Left hindlimb (tissue), 1 donor: ENCODE measurements around the gene TNXB.
"Not testable (repeated sequence)": the region's sequence is repeated elsewhere in the genome, so short reads cannot be mapped to it uniquely, and the experiment has no call there.

Experiments used
- DNase-seq: peaks from one replicate; pipeline ENCODE4 v3.0.0-alpha.2; 2018

The TNXB gene

DNA sequence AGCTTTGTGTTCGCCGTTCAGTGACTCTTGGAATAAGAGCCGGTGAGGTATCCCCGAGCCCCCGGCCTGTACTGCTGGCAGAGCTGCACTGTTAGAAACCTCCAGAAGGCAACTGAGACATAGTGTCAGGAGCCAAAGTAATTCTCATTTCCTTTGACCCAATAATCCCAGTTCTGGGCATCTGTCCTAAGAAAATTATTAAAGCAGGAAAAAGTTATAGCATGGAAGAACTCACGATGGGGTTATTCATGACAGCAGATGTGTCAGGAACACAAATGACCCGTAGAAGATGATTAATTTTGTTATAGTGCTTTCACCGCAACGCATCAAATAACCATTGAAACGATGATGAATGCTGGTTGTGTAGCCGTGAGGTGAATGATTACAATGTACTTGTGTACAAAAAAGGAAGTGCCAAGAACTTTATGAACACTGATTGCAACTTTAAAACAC, 50.6 kb downstream of the TNXB start:
- DNase-seq, result peak; percentile 39

DNA sequence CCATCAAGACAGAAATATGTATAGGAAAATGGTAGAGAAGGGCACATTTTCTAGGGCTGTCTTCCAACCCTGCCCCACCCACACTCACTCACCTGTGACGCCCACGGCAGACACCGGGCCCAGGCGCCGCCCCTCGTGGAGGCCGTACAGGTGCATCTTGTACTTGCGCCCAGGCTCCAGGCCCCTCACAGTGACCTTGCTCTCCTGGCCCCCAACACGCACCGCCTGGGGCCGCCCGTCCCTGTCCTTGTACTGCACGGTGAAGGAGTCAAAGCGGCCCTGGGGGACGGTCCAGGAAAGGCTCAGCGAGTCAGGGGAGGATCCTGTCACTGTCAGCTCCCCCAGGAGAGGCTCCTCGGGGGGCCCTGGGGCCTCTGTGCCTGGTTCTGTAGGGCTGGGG, 51.2 kb downstream of the TNXB start:
- DNase-seq, result peak; percentile 24

DNA sequence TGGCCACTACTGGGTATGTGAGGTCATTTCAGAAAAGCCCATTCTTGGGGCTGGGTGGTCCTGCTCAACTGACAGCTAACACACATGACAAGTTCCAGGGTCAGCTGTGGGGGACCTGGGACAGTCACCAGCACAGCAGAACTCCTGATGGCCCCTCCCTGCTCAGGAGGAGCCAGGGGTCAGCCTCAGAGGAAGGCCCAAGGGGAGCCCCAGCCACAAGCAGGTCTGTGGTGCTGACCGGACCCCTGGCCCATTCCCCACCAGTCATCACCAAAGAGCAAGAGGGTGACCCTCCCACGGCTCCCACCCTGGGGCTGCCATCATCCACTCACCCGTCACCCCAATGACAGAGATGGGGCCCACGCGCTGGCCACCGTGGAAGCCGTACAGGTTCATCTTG, 52.9 kb downstream of the TNXB start:
- DNase-seq, result peak; percentile 2

- peak; percentile 12 for DNase-seq
Measured at GRCh38 chr6:32055756-32056155, 53.4 kb downstream of the TNXB start.

DNA sequence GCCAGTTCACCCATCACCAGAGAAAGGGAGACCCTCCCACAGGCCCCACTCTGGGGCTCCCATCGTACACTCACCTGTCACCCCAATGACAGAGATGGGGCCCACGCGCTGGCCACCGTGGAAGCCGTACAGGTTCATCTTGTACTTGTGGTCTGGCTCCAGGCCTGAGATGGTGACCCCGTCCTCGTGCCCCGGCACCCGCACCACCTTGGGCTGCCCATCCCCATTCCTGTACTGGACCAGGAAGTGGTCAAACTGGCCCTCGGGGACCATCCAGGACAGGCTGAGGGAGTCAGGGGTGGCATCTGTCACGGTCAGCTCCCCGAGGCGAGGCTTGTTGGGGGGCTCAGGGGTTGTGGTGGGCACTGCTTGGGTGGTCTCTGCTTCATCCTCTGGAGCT, 55.8 kb downstream of the TNXB start:
- DNase-seq, result peak; percentile 19

GRCh38 chr6:32052626-32053025, 56.5 kb downstream of the TNXB start:
- peak; percentile 28 for DNase-seq

DNA sequence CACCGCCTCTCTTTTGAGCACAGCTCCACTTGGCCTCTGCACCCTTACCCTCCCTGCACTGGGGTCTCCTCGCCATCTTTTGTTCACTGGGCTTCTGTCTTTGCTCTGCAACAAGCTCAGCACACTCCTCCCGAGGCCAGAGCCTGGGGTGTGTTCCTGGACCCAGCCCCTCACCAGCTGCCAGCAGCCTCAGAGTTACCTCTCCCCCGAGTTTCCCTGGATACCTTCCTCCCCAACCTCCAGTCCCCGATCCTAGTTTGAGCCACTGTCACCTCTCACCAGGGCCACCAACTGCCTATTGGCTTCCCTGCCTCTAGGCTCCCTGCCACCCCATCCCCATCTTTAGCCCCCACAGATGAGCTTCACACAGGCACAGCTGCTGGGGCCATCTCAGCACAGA, 58.6 kb downstream of the TNXB start:
- no peak for DNase-seq

GRCh38 chr6:32049736-32050135, 59.4 kb downstream of the TNXB start:
- DNase-seq, result peak; percentile 25

GRCh38 chr6:32049149-32049548, 60.0 kb downstream of the TNXB start:
- DNase-seq, result peak; percentile 17

- DNase-seq, result peak; percentile 66
Measured at GRCh38 chr6:32047855-32048766, 61.0 kb downstream of the TNXB start.

GRCh38 chr6:32047539-32047854, 61.6 kb downstream of the TNXB start:
- peak; percentile 33 for DNase-seq

- peak; percentile 57 for DNase-seq
Measured at GRCh38 chr6:32047084-32047478, 62.1 kb downstream of the TNXB start.

GRCh38 chr6:32046450-32047083, 62.6 kb downstream of the TNXB start:
- peak; percentile 66 for DNase-seq

DNA sequence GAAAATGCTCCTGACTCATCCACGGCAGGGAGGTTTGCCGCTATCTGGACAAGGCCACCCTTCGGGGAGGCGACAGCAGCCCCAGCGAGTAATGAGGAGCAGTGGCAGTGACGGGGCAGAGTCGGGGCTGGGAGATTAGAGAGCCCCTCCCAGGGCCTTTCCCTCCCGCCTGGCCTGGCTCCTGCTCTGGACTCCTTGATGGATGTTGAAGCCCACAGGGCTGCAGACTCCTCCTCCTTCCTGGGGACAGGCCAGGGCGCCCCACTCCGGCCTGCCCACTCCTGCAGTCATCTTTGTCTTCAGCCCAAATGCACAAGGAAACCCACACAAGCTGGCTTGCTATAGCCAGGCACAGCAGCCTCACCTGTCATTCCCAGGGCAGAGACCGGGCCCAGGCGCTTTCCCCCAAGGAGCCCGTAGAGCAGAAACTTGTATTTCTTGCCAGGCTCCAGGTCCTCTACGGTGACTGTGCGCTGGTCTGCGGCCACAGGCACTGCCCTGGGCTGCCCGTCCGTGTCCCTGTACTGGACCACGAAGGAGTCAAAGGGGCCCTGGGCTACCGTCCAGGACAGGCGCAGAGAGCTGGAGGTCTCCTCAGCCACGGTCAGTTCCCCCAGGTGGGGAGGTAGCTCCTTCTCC, 63.2 kb downstream of the TNXB start:
- peak; percentile 36 for DNase-seq

GRCh38 chr6:32044916-32045315, 64.2 kb downstream of the TNXB start:
- DNase-seq, result peak; percentile 20

DNA sequence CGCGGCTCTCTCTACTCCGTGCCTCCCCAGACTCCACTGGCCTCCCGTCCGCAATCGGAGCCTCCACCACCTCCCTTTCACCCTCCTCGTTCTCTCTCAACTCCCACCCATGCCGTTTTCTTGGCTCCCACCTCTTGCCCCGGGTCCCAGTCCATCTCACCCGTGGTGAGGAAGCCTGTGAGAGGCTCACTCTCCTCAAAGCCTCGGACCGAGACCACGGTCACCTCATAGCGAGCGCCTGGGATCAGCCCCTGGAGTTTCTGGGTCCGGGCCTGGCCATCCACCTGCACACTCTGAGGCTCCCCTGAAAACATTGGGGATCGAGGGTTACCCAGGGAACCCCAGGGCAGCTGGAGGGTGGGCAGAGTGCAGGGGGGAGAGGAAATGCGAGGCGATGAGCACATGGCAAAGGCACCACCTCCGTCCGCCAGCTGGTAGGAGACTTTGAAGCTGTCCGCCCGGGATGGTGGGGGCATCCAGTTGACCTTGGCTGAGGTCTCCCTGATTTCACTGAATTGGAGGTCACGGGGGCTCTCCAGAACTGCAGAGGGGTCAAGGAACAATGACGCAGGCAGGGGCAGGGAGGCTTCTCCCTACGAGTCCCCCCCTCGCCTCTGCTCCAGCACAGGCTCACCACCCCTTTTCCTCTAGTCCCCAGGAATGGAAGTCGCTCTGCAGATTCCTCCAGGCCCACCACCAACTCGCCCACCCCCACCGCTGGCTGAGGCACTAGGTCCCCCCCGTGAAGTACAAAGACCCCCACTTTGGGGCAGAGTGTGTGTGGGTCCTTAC, 65.4 kb downstream of the TNXB start:
- DNase-seq, result peak; percentile 15

- DNase-seq, result not testable (repeated sequence)
Measured at GRCh38 chr6:32042276-32042675, 66.9 kb downstream of the TNXB start.

DNA sequence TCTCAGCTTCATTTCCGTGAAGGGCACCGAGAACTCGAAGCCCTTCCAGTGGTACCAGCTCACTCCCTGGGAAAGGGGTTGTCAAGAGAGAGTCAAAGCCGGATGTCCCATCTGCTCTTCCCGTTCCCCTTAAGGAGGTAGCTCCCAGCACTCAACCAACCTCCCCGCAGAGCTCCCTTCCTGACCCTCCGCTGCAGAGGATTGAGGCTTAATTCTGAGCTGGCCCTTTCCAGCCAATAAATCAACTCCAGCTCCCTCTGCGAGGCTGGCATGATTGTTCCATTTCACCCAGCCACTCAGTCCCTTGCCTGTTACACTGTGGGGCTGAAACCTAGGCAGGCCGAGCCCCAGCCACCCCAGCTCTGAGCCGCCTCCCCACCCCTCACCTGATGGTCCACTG, 67.8 kb downstream of the TNXB start:
- DNase-seq, result not testable (repeated sequence)

DNA sequence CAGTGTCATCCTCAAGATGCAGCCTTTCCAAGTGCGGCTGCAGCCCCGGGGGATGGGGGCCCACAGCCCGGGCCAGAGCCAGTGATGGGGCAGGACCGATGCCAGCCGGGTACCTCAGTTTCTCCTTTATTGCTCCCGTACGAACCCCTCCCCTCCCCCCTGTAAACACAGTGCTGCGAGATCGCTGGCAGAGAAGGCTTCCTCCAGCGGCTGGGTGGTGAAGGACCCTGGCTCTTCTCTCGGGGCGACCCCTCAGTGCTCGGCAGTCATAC, 68.2 kb downstream of the TNXB start:
- DNase-seq, result not testable (repeated sequence)

DNA sequence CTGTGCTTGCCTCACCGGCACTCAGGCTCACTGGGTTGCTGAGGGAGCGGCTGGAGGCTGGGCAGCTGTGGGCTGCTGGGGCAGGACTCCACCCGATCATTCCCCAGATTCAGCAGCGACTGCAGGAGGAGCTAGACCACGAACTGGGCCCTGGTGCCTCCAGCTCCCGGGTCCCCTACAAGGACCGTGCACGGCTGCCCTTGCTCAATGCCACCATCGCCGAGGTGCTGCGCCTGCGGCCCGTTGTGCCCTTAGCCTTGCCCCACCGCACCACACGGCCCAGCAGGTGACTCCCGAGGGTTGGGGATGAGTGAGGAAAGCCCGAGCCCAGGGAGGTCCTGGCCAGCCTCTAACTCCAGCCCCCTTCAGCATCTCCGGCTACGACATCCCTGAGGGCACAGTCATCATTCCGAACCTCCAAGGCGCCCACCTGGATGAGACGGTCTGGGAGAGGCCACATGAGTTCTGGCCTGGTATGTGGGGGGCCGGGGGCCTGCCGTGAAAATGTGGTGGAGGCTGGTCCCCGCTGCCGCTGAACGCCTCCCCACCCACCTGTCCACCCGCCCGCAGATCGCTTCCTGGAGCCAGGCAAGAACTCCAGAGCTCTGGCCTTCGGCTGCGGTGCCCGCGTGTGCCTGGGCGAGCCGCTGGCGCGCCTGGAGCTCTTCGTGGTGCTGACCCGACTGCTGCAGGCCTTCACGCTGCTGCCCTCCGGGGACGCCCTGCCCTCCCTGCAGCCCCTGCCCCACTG, 68.7 kb downstream of the TNXB start:
- DNase-seq, result peak; percentile 4

GRCh38 chr6:32039321-32040274, 69.5 kb downstream of the TNXB start:
- DNase-seq, result not testable (repeated sequence)
